CD4-positive, CD25-positive, alpha-beta regulatory T cell (primary cell): ENCODE measurements around the gene GPR107. TPM values are rescaled to one million over a fixed set of nuclear protein-coding genes. Genes with fewer than 3 reads are reported as not detected.
A peak's percentile ranks its signal among the peaks of the same experiment; 100 is the strongest.

ENCODE experiments used
- ATAC-seq, 2 donors: fragments of 150-1000 bp; cut with Tn5 transposase; one replicate each; pipeline ENCODE4 v1.10.0; 2021; ENCODE audit warnings: low read depth in 2 of 2, moderate number of reproducible peaks in 2 of 2, moderate library complexity in 1 of 2
- DNase-seq, 3 donors: peaks; one replicate each; pipeline versions ENCODE4 v3.0.0 to v3.0.0-alpha.2; 2012 to 2022; ENCODE audit warnings: mixed read lengths in 1 of 3
- H3K27ac ChIP-seq: one replicate; pipeline ENCODE4 v1.7.0; 2013; ENCODE audit warnings: mild to moderate bottlenecking, low read length; ENCODE audit not compliant: insufficient read depth, poor library complexity, severe bottlenecking
- H3K27me3 ChIP-seq: one replicate; pipeline ENCODE4 v1.7.0; 2013; ENCODE audit warnings: low read length; ENCODE audit not compliant: control insufficient read depth, insufficient read depth
- H3K36me3 ChIP-seq: one replicate; pipeline ENCODE4 v1.7.0; 2013; ENCODE audit warnings: mild to moderate bottlenecking, low read length, moderate library complexity; ENCODE audit not compliant: control insufficient read depth, insufficient read depth
- H3K4me1 ChIP-seq: 2 replicates; pipeline ENCODE4 v1.7.0; 2013; ENCODE audit warnings: mild to moderate bottlenecking, low read length; ENCODE audit not compliant: insufficient read depth, control insufficient read depth, poor library complexity, severe bottlenecking
- H3K4me3 ChIP-seq: one replicate; pipeline ENCODE4 v1.7.0; 2013; ENCODE audit warnings: low read depth, mild to moderate bottlenecking, low read length, moderate library complexity
- H3K9me3 ChIP-seq, 2 experiments: 1 replicate in 1 of 2; 2 replicates in 1 of 2; pipeline ENCODE4 v1.7.0; 2013; ENCODE audit warnings: low read length in 2 of 2, mild to moderate bottlenecking in 1 of 2, moderate library complexity in 1 of 2; ENCODE audit not compliant: control insufficient read depth in 2 of 2
- H3K27ac Mint-ChIP-seq, 3 donors: one replicate each; pipeline ENCODE4 v1.8.0; 2020 to 2022; ENCODE audit warnings: mild to moderate bottlenecking in 3 of 3, mixed read lengths in 3 of 3, moderate library complexity in 2 of 3
- H3K27me3 Mint-ChIP-seq: one replicate; pipeline ENCODE4 v1.8.0; 2022; ENCODE audit warnings: mild to moderate bottlenecking, mixed read lengths
- H3K36me3 Mint-ChIP-seq: one replicate; pipeline ENCODE4 v1.8.0; 2020; ENCODE audit warnings: mixed read lengths
- H3K4me1 Mint-ChIP-seq, 4 donors: one replicate each; pipeline ENCODE4 v1.8.0; 2020 to 2022; ENCODE audit warnings: mixed read lengths in 4 of 4, mild to moderate bottlenecking in 1 of 4
- H3K4me3 Mint-ChIP-seq, 4 donors: one replicate each; pipeline ENCODE4 v1.8.0; 2020 to 2022; ENCODE audit warnings: mild to moderate bottlenecking in 4 of 4, mixed read lengths in 4 of 4, moderate library complexity in 3 of 4
- H3K9me3 Mint-ChIP-seq, 7 donors: one replicate each; pipeline ENCODE4 v1.8.0; 2020 to 2022; ENCODE audit warnings: mixed read lengths in 7 of 7, mild to moderate bottlenecking in 3 of 7, moderate library complexity in 2 of 7
- polyA plus RNA-seq, 4 donors: library from polyadenylated mRNA; unstranded; fragments of 300-500 nt; fragmentation: Illumina TruSeq; gene quantifications; one replicate each; pipeline ENCODE4 v1.2.3, GENCODE V29; 2021
- total RNA-seq: library from RNA; stranded (reverse); gene quantifications from one replicate; pipeline ENCODE4 v1.2.3, GENCODE V29; 2022

The GPR107 gene
- total and polyA plus RNA-seq, 5 donors from 2014 or later = 2.8 to 29.9 (median 3.3) TPM

GRCh38 chr9:130058887-130059286, 5.2 kb downstream of the GPR107 start:
- Mint-ChIP-seq H3K27me3 (no peaks in the 10 kb centered on the region), H3K9me3 (no peaks in the 10 kb centered on the region), H3K27ac (peak overlapping the region in 1 of 3 donors; percentile 58), H3K36me3 (peaks cover 8% of the 10 kb centered on the region), H3K4me1 (peaks cover 18 to 52% (median 33%) of the 10 kb centered on the region in 4 donors), H3K4me3 (peak overlapping the region in 2 of 4 donors; percentile 15 to 67)
- Histone ChIP-seq H3K4me3 (no peak overlapping the region), H3K27ac (no peak overlapping the region), H3K27me3 (no peaks in the 10 kb centered on the region), H3K4me1 (peaks cover 10% of the 10 kb centered on the region), H3K9me3 (no peaks in the 10 kb centered on the region), H3K36me3 (peaks cover 5% of the 10 kb centered on the region)
- ATAC-seq (no peak), DNase-seq (no peak)

GRCh38 chr9:130060296-130060695, 6.6 kb downstream of the GPR107 start:
- no peak for DNase-seq
- H3K9me3 ChIP-seq = no peaks in the 10 kb centered on the region
- Mint-ChIP-seq H3K9me3 (no peaks in the 10 kb centered on the region), H3K36me3 (peaks cover 8% of the 10 kb centered on the region), H3K4me3 (no peak overlapping the region), H3K4me1 (peaks cover 15 to 41% (median 27%) of the 10 kb centered on the region in 4 donors), H3K27me3 (no peaks in the 10 kb centered on the region), H3K27ac (no peak overlapping the region)
- ATAC-seq = no peak
- H3K36me3 ChIP-seq = peaks cover 5% of the 10 kb centered on the region
- H3K27me3 ChIP-seq = no peaks in the 10 kb centered on the region
- H3K4me3 ChIP-seq = no peak overlapping the region
- no peak overlapping the region for H3K27ac ChIP-seq
- no peaks in the 10 kb centered on the region for H3K4me1 ChIP-seq

- Mint-ChIP-seq H3K4me3 (no peak overlapping the region), H3K27me3 (no peaks in the 10 kb centered on the region), H3K9me3 (no peaks in the 10 kb centered on the region), H3K36me3 (peaks cover 8% of the 10 kb centered on the region), H3K4me1 (peaks cover 19 to 38% (median 33%) of the 10 kb centered on the region in 4 donors), H3K27ac (peak overlapping the region in 1 of 3 donors; percentile 20)
- H3K4me1 ChIP-seq = no peaks in the 10 kb centered on the region
- no peak overlapping the region for H3K4me3 ChIP-seq
- H3K9me3 ChIP-seq = no peaks in the 10 kb centered on the region
- no peak for ATAC-seq
- H3K27ac ChIP-seq = no peak overlapping the region
- peaks cover 5% of the 10 kb centered on the region for H3K36me3 ChIP-seq
- no peaks in the 10 kb centered on the region for H3K27me3 ChIP-seq
- no peak for DNase-seq
These were observed 9.0 kb downstream of the GPR107 start for GRCh38 chr9:130062750-130063149.

GRCh38 chr9:130064621-130065020, 10.9 kb downstream of the GPR107 start:
- Mint-ChIP-seq H3K9me3 (no peaks in the 10 kb centered on the region), H3K27me3 (no peaks in the 10 kb centered on the region), H3K36me3 (peaks cover 2% of the 10 kb centered on the region), H3K4me1 (peaks cover 19 to 55% (median 38%) of the 10 kb centered on the region in 4 donors), H3K4me3 (no peak overlapping the region), H3K27ac (peak overlapping the region in 1 of 3 donors; percentile 42)
- DNase-seq = no peak
- Histone ChIP-seq H3K9me3 (no peaks in the 10 kb centered on the region), H3K27me3 (no peaks in the 10 kb centered on the region), H3K27ac (no peak overlapping the region), H3K4me3 (no peak overlapping the region), H3K4me1 (peaks cover 3% of the 10 kb centered on the region), H3K36me3 (no peaks in the 10 kb centered on the region)
- ATAC-seq = no peak

- Histone ChIP-seq H3K27me3 (no peaks in the 10 kb centered on the region), H3K27ac (no peak overlapping the region), H3K4me3 (no peak overlapping the region), H3K9me3 (no peaks in the 10 kb centered on the region), H3K4me1 (peaks cover 3% of the 10 kb centered on the region), H3K36me3 (peaks cover 2% of the 10 kb centered on the region)
- Mint-ChIP-seq H3K27me3 (no peaks in the 10 kb centered on the region), H3K4me1 (peaks cover 13 to 42% (median 30%) of the 10 kb centered on the region in 4 donors), H3K9me3 (no peaks in the 10 kb centered on the region), H3K36me3 (peaks cover 6% of the 10 kb centered on the region), H3K27ac (peak overlapping the region; percentile 75 to 85 (median 78)), H3K4me3 (no peak overlapping the region)
- ATAC-seq (no peak), DNase-seq (no peak)
These were observed 15.3 kb downstream of the GPR107 start for GRCh38 chr9:130069048-130069447.

- Histone ChIP-seq H3K36me3 (peaks cover 20% of the 10 kb centered on the region), H3K4me1 (peaks cover 3% of the 10 kb centered on the region), H3K9me3 (no peaks in the 10 kb centered on the region), H3K27me3 (no peaks in the 10 kb centered on the region), H3K4me3 (no peak overlapping the region), H3K27ac (no peak overlapping the region)
- Mint-ChIP-seq H3K27ac (peak overlapping the region; percentile 39 to 74 (median 67)), H3K27me3 (no peaks in the 10 kb centered on the region), H3K36me3 (peaks cover 23% of the 10 kb centered on the region), H3K4me3 (no peak overlapping the region), H3K9me3 (no peaks in the 10 kb centered on the region), H3K4me1 (peaks cover 14 to 41% (median 31%) of the 10 kb centered on the region in 4 donors)
- ATAC-seq (no peak), DNase-seq (no peak)
These were observed 19.0 kb downstream of the GPR107 start for GRCh38 chr9:130072515-130073235.

- H3K27ac Mint-ChIP-seq = peak overlapping the region; percentile 39 to 74 (median 67)
- H3K27me3 Mint-ChIP-seq = no peaks in the 10 kb centered on the region
- peaks cover 27% of the 10 kb centered on the region for H3K36me3 Mint-ChIP-seq
- H3K9me3 ChIP-seq = no peaks in the 10 kb centered on the region
- no peak for DNase-seq
- no peak overlapping the region for H3K4me3 Mint-ChIP-seq
- H3K9me3 Mint-ChIP-seq = no peaks in the 10 kb centered on the region
- H3K27me3 ChIP-seq = no peaks in the 10 kb centered on the region
- peaks cover 21% of the 10 kb centered on the region for H3K36me3 ChIP-seq
- ATAC-seq = no peak
- no peak overlapping the region for H3K4me3 ChIP-seq
- H3K4me1 ChIP-seq = peaks cover 3% of the 10 kb centered on the region
- H3K4me1 Mint-ChIP-seq = peaks cover 14 to 36% (median 28%) of the 10 kb centered on the region in 4 donors
- H3K27ac ChIP-seq = no peak overlapping the region
These were observed 19.7 kb downstream of the GPR107 start for GRCh38 chr9:130073373-130073772.

- H3K4me3 Mint-ChIP-seq = no peak overlapping the region
- H3K36me3 Mint-ChIP-seq = peaks cover 37% of the 10 kb centered on the region
- H3K27ac ChIP-seq = no peak overlapping the region
- peaks cover 56% of the 10 kb centered on the region for H3K36me3 ChIP-seq
- no peak for ATAC-seq
- no peak overlapping the region for H3K4me3 ChIP-seq
- no peaks in the 10 kb centered on the region for H3K27me3 ChIP-seq
- no peak for DNase-seq
- H3K27ac Mint-ChIP-seq = peak overlapping the region in 2 of 3 donors; percentile 30 to 47
- no peaks in the 10 kb centered on the region for H3K9me3 Mint-ChIP-seq
- H3K9me3 ChIP-seq = no peaks in the 10 kb centered on the region
- peaks cover 8 to 17% (median 11%) of the 10 kb centered on the region in 4 donors for H3K4me1 Mint-ChIP-seq
- no peaks in the 10 kb centered on the region for H3K27me3 Mint-ChIP-seq
- H3K4me1 ChIP-seq = no peaks in the 10 kb centered on the region
These were observed 24.8 kb downstream of the GPR107 start for GRCh38 chr9:130078547-130078946.
